ENCODE results near the gene ATP9B.
"Not testable (repeated sequence)": the region's sequence is repeated elsewhere in the genome, so short reads cannot be mapped to it uniquely, and the experiment has no call there.

ATP9B gene

DNA sequence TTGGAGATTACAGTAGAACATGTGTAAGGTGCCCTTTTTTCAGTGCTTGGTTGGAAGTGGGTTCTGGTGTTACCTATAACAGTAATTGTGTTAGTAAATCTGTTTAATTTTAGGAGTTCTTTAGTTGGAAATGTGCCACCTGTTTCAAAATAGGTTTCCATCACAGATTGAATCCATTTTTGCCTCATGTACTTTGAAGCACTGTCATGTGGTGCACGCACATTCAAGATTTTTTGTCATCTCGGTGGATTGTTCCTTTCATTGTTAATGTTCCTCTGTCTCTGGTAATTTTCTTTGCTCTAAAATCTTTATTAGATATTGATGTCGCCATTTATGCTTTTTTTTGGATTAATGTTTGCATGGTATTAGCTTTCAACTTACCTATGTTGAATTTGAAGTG is 1.3 kb downstream of the ATP9B start:
- no peak for DNase-seq (ENCODE audit: low read depth in 2 of 2)

DNA sequence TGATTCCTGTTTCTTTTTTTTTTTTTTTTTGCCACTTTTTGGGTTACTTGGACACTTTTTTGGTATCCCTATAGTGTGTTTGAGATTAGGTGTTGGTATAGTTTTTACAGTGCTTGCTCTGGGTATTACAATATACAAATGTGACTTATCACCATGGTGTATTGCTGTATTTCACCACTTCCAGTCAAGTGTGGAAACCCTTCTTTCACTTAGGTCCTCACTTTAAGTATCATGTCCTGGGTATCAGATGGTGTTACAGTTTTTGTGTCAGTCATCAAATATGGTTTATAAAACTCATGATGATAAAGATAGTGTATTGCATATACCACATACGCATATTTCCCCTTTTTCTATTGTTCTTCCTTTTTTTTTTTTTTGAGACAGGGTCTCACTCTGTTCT is 1.8 kb downstream of the ATP9B start:
- no peak for DNase-seq (ENCODE audit: low read depth in 2 of 2)

DNA sequence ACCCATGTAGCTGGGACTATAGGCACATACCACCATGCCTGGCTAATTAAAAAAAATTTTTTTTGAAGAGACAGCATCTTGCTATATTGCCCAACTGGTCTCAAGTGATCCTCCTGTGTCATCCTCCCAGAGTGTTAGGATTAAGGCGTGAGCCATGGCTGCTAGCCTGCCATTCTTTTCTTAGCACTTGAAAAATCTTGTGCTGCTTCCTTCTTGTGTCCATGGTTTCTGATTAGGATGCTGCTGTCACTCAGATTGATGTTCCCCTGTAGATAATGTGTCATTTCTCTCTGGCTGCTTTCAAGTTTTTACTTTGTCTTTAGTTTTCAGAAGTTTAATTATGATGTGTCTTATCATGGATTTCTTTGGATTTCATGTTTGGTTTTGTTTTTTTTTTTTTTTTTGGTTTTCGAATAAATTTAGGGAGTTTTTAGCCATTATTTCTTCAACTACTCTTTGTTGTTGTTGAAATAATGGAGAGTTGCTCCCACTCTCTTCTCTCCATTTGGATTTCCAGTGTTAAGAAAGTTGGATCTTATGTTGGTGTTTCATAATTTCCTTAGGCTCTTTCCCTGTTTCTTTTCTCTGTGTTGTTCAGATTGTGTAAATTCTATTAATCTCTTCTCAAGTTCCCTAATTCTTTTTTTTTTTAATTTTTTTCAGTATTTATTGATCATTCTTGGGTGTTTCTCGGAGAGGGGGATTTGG is 2.5 kb downstream of the ATP9B start:
- no peak for DNase-seq (ENCODE audit: low read depth in 2 of 2)

DNA sequence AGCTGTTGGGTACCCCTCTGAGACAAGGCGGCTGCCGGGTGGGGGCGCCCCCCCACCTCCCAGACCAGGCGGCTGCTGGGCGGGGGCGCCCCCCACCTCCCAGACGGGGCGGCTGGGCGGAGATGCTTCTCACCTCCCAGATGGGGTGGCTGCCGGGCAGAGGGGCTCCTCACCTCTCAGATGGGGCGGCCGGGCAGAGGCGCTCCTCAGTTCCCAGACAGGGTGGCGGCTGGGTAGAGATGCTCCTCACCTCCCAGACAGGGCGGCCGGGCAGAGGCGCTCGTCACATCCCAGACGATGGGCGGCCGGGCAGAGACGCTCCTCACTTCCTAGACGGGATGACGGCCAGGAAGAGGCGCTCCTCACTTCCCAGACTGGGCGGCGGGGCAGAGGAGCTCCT is 3.5 kb downstream of the ATP9B start:
- DNase-seq (ENCODE audit: low read depth in 2 of 2) = not testable (repeated sequence)

DNA sequence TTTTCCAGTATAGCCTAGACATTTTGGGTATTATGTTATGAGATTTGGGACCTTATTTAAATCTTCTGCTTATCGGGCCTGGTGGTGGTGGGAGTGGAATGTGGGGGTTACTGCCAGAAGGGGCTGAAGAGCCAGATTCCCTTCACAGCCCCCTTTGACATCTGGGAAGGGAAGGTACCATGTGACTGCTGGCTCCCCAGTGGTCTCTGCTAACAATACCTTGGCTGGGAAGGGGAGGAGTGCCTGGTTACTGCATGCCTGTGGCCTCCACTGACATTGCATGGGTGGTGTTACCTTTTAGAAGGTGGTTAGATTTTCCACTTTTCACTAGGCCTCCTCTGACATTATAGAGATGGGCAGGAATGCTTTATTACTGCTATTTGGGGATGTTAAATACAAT is 8.0 kb downstream of the ATP9B start:
- DNase-seq (ENCODE audit: low read depth in 2 of 2) = no peak

DNA sequence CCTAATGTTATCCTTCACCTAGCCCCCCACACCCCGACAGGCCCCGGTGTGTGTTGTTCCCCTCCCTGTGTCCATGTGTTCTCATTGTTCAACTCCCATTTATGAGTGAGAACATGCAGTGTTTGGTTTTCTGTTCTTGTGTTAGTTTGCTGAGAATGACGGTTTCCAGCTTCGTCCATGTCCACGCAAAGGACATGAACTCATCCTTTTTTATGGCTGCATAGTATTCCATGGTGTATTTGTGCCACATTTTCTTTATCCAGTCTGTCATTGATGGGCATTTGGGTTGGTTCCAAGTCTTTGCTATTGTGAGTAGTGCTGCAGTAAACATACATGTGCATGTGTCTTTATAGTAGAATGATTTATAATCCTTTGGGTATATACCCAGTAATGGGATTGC is 9.6 kb downstream of the ATP9B start:
- DNase-seq (ENCODE audit: low read depth in 2 of 2) = not testable (repeated sequence)

DNA sequence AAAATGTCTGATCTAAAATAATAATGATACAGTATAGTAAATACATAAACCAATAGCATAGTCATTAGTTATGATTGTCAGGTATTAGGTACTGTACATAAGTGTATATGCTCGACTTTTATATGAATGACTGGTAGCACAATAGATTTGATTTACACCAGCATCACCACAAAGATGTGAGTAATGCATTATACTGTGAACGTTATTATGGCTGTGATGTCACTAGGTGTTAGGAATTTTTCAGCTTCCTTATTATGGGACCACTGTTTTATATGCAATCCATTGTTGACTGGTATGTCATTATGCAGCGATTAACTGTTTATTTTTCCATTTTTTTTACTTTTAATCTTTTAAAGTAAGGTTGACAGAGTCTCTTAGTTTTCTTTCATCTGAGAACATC is 23.7 kb downstream of the ATP9B start:
- DNase-seq (ENCODE audit: low read depth in 2 of 2) = no peak

DNA sequence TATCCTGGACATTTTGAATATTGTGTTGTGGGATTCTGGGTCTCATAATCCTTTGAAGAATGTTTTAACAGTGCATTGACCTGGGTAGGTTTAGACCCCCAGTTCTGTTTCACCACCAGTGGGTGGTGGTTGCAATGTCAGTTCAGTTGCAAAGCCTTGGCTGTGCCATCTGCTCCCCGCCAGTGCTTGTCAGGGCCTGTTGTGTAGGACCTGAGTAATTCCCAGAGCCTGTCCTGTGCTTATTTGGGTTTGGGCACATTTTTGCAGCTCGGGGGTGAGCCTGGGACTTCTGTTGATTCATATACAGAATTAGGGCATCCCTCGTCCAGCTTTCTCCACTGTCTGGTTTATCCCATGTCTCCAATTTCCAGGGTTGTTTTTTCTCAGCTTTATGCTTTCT is 24.8 kb downstream of the ATP9B start:
- no peak for DNase-seq (ENCODE audit: low read depth in 2 of 2)

DNA sequence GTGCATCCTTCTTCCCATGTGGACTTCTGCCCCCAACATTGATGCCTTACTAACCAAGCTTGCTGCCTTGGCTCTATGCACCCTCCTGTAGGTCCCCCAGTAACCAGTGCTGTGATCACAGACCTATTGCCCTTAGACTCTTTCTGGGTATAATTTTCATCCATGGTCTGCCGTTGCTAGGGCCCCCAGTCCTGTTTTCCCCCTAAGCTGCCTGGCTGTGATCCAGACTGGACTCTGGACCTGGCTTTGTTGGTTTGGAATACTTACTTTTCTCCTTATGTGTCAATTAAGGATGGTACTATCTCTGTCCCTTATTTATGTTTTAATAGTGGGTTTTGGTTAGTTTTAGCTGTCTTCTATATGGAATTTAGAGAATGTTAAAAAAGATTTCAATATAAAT is 26.0 kb downstream of the ATP9B start:
- no peak for DNase-seq (ENCODE audit: low read depth in 2 of 2)

DNA sequence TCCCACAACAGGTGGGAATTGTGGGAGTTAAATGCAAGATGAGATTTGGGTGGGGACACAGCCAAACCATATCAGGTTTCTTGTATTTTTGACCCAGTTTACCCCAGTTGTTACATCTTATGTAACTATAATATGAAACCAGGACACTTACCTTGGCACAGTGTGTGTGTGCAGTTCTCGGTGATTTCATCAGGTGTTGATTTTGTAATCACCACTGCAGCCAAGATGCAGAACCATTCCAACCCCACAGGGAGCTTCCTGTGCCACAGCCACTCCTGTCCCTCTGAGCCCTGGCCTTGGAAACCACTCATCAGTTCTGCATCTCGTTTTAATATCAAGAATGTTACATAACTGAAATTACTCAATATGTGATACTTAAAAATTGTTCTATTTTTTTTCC is 31.8 kb downstream of the ATP9B start:
- DNase-seq (ENCODE audit: low read depth in 2 of 2) = no peak

DNA sequence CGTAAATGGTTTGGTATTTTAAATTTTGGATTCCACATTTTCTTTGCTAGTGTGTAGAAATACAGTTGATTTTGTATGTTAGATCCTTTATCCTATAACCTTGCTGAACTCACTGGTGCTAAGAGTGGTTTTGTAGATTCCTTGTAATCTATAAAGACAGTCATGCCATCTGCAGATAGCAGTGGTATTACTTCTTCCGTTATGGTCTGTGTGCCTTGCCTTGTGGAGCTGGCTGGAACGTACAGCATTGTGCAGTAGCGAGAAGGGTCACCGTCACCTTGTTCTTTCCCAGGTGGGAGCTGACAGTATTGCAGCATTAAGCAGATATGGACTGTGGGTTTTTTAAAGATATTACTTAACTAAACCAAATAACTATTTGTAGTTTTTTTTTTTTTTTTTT is 33.7 kb downstream of the ATP9B start:
- DNase-seq (ENCODE audit: low read depth in 2 of 2) = no peak

DNA sequence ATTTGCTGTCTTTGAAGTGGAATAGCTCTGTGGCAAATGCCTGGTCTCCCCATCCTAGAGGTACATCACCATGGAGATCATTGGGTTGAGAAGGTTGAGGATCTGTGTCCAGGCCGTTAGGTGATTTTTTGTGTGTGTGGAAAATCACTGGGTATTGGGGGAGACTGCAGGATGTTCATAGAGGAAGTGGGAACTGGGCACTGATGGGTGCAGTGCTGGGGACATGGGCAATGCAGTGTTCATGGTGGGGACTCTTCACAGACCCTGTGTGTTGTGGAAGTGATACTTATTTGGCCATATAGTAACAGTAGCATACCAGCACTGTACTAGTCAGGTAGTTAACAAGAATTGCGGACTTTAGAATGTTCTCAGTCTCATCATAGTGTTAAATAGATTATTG is 34.9 kb downstream of the ATP9B start:
- no peak for DNase-seq (ENCODE audit: low read depth in 2 of 2)

DNA sequence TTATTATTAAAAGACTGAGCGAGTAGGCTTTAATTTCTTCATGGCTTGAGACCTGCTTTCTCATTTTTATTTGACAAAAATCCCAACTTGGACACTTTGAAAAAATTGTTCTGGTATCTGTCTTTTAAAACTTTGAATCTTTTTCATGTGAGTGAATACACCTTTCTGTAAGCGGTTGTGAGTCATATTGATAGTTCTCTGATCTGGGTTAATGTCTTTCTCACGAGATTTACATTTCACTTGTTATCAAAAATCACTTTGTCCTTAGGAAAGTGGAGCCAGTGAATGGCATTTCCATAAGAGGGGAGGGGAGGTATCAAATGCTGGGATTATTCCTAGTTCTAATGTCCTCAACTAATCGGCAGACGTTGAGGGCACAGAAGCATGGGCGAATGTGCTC is 36.3 kb downstream of the ATP9B start:
- DNase-seq (ENCODE audit: low read depth in 2 of 2) = no peak

DNA sequence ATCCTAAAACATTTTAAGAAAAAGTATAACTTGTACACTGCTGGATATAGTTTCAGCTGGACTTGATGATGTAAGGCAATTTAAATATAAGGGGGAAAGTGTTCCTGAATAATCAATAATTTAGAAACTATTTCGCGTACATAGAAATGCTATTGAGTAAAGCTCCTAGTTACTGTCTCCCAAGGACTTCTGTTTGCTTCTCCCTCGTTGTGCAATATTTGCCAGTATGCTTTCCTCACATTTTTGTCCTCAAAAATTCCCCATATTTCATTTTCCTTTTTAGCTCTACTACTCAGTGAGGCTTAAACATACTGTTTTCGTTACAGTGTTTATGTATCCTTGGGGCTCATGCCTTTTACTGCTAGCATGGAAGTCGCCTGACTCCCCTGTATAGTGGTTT is 36.9 kb downstream of the ATP9B start:
- DNase-seq (ENCODE audit: low read depth in 2 of 2) = no peak

DNA sequence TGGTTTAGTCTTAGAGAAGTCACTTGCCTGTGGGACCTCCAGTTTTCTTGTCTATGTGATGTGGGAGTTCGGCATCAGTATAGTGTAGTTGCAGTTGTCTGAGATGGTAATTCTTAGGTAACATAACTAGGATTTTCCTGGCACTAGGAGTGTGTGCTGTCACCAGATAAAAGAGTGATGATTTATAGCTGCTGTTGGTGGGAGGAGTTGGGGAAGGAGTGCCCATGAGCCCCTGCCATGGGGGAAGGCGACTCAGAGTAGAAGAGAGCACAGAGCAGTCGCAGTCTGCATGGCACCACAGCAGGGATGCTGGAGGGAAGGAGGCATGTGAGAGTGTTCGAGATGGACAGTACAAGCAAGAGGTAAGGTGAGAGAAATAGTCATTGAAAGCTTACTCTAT is 38.7 kb downstream of the ATP9B start:
- no peak for DNase-seq (ENCODE audit: low read depth in 2 of 2)

DNA sequence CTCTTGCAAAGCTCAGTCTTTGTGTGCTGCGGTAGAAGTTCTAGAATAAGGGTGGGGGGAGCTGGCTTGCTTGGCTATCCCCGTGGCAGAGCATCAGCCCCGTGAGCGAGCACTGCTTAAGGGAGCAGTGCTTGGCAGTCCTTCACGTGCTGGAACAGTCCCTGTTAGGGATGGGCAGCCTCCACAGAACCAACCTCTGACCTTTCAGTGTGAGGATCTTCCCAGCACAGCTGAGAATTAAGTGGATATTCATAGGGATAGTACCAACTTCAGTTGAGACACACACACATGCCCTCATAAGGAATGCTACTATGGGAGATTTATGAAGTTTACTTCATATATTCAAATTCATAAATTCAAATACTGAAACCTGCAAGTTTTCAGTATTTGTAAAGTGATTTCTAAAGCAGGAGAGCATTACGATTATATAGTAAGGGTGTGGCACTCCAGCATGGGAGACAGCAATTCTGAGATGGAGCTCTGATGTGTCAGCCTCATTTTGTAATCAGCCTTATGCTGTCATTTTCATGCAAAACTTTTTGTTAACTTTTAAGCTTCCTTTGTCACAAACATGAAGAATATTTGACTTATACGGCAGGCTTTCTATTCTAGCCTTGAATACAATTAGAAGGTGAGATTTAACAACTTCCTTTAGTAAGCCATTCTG is 39.5 kb downstream of the ATP9B start:
- no peak for DNase-seq (ENCODE audit: low read depth in 2 of 2)

DNA sequence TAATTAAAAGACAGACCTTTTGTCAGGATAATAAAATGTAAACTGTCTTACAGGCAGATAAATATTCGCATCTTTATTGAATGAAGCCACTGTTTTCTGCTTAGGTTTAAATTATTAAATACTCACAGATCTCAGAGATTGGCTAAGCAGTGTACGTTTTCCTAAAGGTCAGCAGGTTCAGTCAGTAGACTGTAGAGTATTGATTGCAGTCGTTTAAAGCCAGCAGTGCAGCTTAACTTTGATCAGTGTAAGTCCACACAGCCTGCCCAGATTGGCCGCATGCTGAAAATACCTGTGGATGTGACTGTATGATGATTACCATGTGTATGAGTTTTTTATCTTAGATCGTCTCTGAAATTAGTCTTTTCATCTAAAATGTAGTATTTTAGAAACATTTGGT is 42.3 kb downstream of the ATP9B start:
- DNase-seq (ENCODE audit: low read depth in 2 of 2) = no peak

DNA sequence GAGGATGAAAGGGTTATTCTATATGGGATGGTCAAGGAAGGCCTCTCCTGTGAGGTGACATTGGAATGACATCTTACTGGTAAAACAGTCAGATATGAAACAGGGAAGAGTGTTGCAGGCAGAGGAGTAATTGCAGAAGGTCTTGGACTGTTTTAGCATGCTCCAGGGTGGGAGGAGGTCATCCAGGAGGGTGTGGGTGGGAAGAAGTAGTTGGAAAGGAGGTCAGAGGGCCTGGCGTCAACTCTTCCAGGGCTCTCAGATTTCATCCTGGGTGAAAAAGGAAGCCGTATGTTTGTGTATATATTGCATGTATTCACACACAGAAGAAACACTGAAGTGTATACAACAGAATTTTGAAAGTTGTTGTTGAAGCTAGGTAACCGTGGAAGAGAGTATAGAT is 48.2 kb downstream of the ATP9B start:
- DNase-seq (ENCODE audit: low read depth in 2 of 2) = no peak

DNA sequence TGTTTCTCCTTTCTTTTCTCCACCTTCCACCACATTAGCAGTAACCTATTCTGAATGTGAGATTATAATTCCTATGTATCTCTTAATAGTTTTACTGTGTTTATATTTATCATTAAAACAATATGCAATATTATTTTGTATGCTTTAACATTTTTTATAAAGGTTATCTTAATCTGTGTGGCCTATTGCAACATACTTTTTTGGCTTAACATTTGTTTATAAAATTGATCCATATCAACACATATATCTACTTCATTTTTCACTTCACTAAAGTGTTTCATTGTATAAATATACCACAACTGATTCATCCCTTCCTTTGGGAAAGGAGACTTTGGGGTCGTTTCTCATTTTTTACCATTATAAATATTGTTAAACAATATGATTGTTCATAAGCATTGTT is 48.6 kb downstream of the ATP9B start:
- no peak for DNase-seq (ENCODE audit: low read depth in 2 of 2)

DNA sequence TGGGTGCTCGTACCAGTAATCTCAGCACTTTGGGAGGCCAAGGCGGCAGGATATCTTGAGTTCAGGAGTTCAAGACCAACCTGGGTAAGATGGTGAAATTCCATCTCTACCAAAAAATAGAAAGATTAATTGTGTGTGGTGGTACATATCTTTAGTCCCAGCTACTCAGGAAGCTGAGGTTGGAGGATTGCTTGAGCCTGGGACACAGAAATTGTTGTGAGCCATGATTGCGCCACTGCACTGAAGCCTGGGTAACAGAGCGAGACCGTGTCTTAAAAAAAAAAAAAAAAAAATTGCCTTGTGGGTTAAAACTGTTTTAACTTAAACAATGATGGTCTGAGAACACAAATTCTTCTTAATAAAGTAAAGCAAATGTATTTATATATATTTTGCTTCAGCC is 49.6 kb downstream of the ATP9B start:
- no peak for DNase-seq (ENCODE audit: low read depth in 2 of 2)

DNA sequence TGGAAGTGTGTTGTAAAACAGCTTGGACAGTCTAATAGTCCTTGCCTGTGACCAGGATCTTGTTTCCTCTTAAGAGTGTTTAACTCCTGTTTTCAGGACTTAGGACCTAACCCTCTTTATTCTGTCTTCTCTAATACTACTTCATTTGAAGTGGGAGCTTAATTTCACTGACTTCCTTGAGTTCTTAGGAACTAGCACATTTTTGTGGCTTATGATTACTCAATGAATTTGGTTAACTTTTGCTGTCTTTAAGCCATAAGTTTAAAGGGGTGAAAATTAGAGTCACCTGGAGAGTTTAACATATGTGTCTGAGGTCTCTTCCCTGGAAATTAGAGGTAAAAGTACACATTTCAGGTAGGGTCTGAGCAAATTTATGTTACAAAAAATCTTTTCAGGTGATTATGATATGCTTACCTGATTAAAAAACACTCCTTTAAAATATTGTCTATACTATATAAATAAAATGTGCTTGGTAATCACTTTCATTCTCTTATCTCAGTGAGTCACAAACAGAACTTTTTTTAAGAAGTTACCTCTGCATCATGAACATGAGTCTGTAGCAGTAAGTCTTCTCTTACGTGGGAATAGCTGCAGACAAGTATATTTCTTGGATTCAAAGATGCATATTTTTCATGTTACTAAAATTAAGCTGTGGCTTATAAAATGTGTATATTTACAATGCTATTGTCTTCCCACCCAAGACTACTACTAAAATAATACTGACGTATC is 52.7 kb downstream of the ATP9B start:
- peak in 1 of 2 experiments; percentile 3 for DNase-seq (ENCODE audit: low read depth in 2 of 2)

DNA sequence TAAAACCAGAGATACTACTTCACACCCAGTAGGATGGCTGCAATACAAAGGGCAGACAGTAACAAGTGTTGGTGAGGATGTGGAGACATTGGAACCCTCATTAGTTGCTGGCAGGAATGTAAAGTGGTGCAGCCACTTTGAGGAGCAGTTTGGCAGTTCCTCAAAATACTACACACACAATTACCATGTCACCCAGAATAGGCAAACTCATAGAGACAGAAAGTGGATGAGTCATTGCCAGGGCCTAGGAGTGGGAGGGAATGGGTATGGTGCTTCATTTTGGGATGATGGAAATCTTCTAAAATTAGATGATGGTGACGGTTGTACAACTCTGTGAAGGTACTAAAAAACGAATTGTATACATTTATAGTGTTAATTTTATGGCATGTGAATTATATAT is 54.8 kb downstream of the ATP9B start:
- DNase-seq (ENCODE audit: low read depth in 2 of 2) = no peak

DNA sequence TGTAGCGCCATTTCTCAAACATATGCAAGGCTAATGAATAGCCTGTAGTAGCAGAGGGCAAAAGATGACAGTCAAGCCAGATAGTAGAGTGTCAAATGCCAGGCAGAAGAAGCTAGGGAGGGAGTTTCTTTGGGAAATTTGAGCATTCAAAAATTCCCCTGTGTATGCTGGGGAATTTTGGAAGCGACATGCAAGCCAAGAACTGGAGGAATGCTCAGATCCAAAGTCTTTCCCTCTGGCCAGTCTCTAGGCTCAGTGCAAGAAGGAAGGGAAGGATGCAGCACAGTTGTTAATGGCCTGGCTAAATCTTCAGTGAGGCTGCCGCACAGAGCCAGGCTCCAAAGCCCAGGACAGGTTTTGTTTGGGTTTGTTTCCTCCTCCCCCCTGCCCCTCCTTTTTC is 59.9 kb downstream of the ATP9B start:
- no peak for DNase-seq (ENCODE audit: low read depth in 2 of 2)

Measured in fibroblast of skin of left quadriceps (primary cell).